ENCODE results near the gene CORO2B.

DNA sequence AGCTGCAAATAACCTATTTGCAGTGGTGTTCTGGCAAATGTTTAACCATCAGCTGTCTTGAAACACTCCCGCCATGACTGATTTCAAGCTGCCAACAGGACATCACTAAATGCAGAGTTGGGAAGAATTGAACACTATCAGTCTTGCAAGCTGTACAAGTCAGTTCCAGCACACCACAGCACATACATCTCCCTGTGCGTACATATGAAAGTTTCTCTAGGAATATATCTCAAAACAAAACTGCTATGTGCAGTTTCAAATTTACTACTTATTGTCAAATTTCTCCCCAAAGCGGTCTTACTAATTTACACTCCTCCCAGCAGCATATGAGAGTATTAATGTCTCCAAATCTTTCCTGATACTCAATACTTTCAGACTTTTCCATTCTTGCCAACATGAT, 30.4 kb upstream of the CORO2B start:
- TF ChIP-seq POLR2A (IDR thresholded peaks at IDR 0.05) = no peak
- TF ChIP-seq, protein P1, sequence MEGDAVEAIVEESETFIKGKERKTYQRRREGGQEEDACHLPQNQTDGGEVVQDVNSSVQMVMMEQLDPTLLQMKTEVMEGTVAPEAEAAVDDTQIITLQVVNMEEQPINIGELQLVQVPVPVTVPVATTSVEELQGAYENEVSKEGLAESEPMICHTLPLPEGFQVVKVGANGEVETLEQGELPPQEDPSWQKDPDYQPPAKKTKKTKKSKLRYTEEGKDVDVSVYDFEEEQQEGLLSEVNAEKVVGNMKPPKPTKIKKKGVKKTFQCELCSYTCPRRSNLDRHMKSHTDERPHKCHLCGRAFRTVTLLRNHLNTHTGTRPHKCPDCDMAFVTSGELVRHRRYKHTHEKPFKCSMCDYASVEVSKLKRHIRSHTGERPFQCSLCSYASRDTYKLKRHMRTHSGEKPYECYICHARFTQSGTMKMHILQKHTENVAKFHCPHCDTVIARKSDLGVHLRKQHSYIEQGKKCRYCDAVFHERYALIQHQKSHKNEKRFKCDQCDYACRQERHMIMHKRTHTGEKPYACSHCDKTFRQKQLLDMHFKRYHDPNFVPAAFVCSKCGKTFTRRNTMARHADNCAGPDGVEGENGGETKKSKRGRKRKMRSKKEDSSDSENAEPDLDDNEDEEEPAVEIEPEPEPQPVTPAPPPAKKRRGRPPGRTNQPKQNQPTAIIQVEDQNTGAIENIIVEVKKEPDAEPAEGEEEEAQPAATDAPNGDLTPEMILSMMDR (IDR thresholded peaks at IDR 0.05) = no peak
